CD4-positive, alpha-beta T cell treated with Interleukin-4 for 4 hours (primary cell): ENCODE measurements around the gene ACSL1.
A peak's percentile ranks its signal among the peaks of the same experiment; 100 is the strongest.

ENCODE experiments used
- DNase-seq: peaks from one replicate; pipeline ENCODE4 v3.0.0-alpha.2; 2020

ACSL1 gene

DNA sequence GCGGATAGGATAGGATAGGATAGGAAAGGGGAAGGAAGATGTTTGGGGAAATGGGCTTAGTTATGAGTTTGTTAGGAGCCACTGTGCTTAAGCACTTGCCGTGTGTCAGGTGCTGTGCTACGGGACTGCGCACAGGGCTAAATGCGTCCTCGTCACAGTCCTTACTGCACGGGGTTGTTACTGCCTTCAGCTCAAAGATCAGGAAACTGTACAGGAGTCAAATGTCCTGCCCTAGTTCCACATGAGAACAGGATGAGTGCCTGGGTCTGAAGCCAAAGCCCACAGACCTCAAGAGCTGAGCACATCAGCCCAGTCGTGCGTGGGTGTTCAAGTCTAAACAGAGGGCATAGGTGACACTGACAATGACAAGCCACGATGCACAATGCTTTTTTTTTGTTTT lies 15.0 kb downstream of the ACSL1 start:
- no peak for DNase-seq

DNA sequence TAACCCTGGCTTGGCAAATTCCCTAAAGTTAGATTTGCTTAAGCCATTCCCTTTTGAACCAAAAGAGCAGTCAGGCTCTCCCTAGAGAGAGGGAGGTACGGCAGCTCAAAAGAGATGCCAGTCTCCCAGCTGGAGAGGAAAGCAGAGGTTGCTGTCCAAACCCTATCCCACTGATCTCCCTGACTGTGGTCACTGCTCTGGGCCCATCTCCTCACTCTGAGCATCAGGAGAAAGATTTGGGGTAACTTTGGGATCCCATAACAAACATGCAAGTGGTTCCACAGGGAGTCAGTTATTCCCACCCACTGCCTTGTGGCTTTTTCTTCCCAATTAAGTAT lies 17.1 kb downstream of the ACSL1 start:
- no peak for DNase-seq

DNA sequence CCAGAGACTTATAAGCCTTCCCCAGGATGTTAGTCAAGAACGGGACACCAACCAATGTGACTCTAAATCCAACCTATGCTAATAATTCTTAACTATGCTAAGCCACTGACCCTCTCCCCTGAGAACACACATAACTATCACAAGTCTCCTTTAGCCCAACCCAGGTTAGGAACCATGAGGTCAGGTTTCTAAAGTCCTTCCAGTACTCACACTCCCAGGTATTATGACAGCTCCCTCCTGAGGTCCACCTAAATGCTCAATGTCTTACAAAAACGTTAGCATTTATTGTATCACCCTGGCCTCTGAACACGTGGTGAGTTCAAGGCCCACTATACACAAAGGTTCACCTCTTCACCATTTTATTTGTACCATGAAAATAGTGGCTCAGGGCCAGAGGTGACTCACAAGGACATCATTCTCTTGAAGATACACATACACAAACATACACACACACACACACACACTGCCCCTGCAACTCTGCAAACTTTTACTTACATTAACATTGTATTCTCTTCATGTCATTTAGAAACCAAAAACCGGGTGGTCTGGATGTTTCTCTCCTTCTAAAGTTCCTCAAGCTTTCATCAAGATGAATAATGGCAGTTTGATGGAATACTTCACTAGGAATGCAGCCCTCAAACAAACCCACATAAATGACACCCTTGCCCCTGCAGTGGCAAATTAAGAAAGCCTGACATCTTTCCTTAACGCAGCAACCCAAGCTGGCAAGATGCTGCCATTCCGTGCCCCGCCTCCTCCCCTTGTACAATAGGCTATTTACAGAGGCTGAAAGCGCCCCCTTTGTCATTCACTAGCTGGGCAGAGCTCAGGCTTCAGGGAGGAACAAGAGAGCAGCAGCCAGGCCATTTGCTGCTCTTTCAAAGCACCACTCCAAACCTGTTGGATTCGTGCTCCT lies 17.7 kb downstream of the ACSL1 start:
- no peak for DNase-seq

DNA sequence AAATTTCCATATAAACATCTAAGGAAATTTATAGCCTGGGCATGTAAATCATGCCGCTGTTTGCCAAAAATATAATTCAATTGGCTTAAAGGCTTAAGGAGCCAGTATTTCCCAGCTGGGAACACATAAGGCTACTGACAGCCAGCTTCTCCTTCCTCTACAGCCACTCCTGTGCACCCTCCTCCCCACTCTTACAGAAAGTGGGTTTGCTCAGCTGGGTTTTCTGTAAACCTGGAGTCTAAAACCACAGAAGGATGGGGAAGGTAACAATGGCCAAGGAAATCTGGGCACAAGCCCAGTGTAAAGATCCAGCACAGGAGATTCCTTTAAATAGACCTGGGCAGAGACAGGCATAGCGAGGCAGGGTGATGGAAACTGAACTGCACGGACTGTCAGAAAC lies 18.5 kb downstream of the ACSL1 start:
- no peak for DNase-seq

DNA sequence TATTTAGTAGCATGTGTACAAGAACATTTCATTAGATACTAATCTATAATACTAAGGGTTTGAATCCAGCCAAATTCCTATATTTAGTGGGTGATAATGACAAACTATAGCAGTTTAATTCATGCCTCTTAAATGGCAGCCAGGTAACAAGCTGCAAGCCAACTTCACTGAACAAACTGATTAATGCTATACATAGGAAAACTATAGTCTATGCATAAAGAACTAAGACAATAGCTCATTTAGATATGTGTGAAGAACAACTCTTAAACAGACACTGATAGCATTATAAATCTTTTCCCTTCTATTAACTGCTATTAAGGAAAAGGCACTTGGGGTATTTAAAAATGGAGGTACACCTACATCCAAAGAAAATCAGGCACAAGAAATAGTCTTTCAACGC lies 19.1 kb downstream of the ACSL1 start:
- DNase-seq: no peak

DNA sequence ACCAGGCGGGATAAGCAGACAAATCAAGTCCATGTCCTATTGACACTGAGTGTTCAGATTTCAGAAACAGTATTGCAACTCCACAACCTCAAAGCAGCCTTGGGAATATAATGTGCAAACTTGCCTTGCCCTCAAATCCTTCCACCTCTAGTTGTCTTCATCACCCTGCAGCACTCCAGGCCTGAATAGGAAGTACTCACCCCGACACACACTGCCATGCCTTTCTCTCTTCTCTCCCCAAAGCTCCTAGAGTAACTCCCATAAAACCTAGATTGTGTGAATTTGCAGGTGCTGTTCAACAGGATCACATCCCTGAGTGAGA lies 19.6 kb downstream of the ACSL1 start:
- no peak for DNase-seq

DNA sequence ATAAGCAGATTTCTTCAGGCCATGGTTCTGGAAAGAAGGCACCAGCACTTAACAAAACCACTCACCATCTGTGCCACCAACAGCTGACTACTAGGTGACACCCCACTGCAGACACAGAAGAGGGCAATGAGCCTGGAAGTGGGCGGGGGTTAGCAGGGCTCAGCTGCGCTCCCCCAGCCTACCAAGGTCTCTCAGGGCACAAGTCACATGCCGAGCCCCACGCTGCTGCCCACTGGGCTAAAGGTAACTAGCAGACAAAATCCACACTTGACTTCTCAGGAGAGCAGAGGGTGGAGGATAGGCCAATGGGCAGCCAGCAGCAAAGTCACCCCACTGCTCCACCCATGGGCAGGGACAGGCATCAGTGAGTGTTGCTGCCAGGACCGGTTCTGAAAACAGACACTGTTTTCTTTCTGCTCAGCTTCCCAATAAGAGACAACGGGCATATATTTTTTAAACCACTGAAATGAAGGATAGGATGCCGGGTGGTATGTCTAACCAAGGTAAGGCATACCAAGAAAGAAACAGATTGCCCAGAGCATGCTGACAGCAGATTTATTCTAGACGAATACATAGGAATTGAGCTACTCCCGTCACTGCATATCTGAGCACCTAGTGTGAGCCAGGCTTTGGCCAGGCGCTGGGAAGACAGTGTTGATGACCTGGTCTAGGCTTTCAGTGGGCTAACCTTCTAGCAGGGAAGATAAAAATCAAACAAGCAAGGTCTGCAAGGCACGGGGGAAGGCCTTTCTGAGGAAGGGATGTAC lies 20.1 kb downstream of the ACSL1 start:
- no peak for DNase-seq

DNA sequence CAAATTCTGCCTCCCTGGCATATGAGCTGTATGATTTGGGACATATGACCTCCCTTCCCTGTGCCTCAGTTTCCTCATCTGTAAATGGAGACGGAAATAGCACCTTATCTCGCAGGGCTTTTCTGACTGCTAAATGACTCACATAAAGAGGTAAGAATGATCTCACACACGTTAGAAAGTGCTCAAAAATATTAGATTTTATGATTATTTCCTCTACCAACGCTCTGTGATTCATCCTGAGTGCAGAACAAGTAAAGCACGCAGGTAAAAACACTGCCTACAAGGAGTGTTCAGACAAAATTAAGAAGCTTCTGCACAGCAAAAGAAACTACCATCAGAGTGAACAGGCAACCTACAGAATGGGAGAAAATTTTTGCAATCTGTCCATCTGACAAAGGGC lies 21.1 kb downstream of the ACSL1 start:
- DNase-seq: no peak

DNA sequence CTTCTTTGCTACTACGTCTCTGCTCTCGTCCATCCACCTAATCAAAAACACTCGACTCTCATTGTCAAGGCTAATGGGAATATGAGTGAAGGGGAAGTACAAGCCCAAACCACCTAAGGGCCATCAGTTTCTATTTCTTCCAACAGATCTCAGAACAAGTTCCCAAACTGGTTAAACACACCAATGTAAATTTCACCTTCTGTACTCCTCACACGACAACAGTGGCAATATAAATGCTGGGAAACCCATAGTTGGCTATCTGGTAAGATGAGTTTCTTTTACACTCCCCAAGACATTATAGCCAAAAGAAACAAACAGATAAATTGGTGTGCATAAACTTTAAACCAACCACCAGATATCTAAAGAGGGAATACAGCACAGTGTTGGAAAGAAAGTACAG lies 21.9 kb downstream of the ACSL1 start:
- DNase-seq: no peak

DNA sequence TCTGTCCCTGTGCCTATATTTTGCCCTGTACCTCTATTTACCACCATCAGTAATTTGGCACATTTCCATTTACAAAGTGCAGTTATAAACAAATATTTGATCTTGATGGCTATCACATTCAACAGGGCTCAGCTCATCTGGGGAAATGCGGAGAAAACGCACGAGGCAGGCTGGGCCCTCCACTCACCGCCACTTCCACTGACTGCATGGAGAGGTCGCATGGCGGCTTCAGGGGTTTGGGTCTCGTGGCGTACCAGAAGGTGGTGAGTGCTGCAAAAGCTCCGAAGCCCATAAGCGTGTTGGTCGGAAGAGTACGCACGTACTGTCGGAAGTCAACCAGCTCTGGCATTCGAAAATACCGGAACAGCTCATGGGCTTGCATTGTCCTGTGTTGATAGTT lies 22.6 kb downstream of the ACSL1 start:
- no peak for DNase-seq

DNA sequence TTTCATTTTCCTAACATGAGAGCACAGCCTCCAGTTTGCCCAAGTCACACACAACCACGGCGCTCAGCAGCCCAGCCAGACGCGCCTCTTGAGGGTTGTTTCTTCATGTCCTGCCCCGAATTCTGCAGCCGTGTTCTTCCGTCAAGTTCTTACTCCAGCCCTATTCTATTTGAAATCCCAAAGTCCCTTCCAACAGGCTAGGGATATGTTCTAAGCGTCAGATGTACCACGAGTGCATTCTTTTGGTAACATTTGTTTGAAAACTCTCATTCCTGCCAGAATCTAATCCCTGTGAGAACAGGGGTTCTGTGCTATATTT lies 23.1 kb downstream of the ACSL1 start:
- DNase-seq: no peak

DNA sequence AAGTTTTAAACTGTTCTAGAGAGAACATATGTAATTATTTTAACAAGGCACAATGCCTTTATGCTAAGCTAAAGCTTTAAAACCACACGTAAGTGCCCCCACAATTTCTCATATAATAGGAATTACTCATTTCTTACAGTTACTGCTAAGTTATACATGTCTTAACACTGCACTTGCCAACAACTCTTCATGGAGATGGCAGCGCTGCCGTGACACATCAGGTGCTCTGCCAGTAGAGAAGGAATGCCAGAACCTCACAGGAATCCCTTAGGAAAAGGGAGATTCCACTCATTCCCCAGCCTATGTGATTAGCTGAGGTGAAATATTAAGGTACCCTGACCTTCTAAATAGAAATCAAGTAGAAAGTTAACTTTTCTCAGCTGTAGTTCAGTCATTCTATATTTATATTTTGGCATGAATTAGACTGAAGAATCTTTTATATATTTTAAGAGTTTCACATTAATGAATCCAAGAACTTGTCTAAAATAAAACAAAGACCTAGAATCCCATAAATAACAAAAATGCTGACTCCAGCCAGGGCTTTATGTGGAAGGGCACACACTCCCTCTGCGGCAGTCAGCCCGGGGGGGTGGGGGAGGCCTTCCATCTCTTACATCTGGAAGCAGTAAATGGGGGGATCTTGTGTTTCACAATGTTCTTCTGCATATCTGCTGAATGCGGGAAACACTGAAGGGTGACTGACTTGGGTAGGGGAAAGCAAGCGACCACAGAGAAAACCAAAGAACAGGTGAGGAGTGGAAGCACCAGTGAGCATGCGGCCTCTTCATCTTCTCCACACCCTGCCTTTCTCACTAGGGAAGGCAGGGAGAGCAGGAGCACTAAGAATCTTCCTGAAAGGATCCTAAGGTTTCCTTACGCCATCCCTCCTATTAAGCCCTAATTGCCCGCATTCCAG lies 23.7 kb downstream of the ACSL1 start:
- DNase-seq: no peak

DNA sequence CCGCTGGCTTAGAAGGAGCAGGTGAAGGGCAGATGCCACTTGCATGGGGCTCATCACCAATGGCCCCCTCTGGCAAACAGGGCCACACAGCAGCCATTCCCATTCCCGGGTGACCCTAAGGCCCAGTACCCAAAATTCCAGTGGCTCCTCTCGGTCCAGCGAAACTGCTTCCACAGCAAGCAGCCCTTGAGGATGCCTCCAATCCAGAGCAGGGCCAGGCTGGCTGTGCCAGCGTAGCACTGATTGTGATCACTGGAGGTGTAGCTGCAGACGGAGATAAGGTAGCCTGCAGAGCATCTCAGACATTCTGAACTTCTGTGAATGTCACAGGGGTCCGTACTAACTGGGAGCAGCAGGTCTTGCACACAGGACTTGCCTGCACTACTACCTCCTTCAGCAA lies 27.3 kb downstream of the ACSL1 start:
- DNase-seq: no peak

DNA sequence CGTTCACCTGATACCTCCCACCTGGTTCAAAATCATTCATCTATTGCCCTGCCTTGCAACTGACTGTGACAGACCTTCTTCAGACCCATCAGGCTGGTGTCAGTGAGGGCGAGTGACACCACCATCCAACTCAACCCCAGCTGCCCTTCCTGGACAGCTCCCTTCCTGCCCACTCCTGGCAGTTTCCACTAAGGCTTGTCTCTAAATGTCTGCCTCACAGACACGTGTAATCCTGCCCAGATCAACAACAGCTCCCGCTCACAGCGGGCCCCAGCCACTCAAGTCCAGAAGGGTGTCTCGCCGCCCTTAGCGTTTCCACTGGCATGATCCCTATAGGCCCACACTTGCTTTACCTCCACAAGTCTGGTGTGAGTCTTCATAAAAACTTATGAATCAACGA lies 28.9 kb downstream of the ACSL1 start:
- no peak for DNase-seq

DNA sequence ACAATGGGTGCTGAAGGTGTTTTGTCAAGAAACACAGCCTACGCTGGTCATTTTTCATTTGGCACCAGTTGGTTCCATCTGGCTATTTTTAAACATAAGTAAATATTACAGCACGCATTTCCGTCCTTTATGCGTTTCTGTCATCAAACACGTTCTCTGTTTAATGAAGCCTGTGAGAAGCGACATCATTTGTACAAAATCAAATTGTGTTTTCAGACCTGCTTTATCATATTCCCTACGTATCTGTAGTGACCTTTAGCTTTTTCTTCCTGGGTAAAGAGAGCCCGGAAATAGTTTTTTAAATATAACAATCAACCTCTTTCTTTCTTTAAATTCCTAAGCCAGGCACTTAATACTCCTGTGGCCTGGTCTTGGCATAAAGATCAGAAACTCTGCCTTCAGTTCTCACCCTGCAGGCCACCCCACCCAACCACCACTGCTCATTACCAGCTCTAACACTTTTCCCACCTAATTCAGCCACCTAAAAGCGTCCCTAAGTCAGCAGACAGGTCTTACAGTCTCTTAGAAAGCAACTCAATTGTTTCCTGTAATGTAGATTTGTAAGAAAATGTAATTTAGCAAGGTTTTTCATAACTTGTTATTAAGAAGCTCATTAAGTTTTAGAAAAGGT lies 30.4 kb downstream of the ACSL1 start:
- no peak for DNase-seq

DNA sequence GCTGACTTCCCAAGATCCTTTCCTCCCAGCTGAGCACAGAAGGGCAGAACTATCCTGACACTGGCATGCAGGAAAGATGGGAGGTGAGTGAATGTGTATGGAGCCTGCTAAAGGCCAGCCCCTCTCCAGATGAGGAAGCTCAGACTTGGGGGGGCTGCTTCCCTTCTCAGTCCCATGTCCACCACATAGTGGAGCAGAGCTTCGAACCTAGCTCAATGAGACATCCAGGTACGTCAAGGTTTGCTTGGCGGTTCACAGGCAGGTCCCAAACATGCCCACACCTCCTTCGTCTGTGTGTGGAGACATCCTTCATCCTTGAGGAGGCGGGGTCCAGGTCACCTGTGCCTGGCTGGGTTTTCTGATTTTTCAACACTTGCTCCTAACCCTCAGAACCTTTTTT lies 31.3 kb downstream of the ACSL1 start:
- DNase-seq: no peak

DNA sequence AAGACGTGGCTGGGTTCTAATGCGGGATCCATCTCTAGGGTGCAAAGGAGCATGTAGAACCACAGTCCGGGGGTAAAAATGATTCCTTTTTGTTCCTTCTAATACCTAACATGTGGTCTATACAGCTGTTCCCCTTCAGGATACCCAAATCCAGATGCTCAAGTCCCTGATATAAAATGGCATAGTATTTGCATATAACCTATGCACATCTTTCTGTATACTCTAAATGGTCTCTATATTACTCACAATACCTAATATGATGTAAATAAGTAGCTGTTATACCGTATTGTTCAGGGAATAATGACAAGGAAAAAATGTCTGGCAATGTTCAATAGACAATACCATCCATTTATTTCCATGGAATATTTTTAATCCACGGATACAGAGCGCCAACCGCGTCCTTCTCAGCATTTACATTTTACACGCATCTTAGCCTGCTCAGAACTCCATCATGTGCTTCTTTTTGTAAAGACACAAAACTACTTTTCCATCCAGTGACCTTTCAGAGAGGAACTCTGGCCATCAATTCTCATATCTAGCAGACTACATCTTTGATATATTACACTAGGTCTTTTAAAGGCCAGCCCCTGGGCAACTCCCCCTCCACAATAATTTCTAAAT lies 31.9 kb downstream of the ACSL1 start:
- DNase-seq: no peak

DNA sequence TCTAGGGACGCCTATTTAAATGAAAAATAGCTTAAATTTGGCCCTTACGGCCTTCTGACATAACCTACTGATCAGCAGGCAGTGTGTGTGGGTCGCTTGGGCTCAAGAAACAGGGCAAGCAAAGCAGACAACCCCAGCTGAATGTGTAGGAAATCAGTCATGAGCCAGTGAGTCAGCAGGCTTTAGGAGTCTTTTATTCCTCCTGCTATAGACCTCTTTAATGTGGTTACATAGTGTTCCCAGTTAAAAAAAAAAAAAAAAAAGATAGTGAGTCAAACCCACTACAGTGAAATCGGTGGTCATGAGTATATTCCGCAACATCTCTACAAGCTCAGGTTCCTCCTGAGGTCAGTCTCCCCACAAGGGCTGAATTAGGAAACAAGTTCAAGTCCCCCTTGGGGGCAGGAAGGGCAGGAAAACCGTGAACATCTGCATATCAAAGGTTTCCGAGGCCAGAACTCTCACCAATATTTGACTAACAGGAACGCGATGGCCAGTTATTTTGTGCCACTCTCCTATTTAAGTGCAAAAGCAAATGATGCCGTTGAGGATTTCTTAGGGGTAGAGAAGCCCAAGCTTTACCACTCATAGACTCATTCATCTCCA lies 32.7 kb downstream of the ACSL1 start:
- peak; percentile 63 for DNase-seq

DNA sequence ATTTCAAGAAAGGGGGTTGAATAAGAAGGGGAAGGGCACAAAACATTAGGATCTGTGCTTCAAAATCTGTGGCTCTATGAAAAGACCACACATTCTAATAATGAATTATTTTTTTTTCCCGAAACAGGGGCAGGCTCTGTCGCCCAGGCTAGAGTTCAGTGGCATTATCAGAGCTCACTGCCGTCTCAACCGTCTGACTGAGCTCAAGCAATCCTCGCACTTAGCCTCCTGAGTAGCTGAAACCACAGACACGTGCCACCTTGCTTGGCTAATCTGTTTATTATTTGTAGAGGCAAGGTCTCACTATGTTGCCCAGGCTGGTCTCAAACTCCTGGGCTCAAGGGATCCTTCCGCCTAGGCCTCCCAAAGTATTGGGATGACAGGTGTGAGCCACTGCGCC lies 33.4 kb downstream of the ACSL1 start:
- DNase-seq: no peak

DNA sequence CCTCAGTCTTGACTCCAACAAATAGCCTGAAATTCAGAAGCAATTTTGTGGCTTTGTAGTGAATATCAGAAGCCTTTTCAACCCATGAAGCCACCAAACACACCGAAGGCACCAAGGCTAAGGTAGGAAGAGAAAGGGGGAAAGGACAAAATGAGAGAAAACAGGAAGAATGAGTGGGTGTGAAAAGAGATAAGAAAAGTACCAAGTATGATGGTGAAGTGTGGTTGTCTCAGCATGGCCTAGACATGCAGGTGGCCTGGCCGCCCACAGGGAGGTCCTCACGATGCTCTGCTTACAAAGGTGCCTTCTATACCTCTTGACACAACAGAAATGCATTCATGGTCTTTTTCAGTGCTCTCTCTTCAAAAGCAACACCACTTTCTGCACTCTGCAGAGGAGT lies 34.9 kb downstream of the ACSL1 start:
- DNase-seq: no peak

DNA sequence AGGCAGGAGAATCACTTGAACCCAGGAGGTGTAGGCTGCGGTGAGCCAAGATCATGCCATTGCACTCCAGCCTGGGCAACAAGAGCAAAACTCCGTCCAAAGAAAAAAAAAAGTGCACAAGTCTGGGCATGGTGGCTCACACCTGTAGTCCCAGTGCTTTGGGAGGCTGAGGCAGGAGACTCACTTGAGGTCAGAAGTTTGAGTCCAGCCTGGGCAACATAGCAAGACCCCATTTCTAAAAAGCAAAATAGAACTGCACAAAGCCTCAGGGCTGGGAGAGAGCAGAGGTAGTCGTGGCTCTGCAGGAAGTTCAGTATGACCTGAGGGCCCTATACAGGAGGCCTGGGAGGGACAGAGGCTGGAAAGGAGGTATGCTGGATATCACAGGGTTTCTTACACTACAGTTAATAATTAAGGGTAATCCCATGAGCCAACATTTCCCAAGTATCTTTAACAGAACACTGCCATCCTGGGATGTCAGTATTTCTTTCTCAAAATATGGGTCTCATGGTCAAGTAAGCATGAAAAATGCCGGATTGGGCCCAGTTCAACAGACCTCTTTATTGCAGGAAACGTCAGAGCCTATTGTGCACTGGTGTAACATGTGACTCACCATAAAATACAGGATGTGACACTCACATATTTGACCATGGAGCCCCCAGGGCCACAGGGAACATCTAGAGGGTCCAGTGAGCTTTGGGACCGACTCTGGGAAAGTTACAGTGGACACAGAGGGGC lies 37.8 kb downstream of the ACSL1 start:
- DNase-seq: no peak

DNA sequence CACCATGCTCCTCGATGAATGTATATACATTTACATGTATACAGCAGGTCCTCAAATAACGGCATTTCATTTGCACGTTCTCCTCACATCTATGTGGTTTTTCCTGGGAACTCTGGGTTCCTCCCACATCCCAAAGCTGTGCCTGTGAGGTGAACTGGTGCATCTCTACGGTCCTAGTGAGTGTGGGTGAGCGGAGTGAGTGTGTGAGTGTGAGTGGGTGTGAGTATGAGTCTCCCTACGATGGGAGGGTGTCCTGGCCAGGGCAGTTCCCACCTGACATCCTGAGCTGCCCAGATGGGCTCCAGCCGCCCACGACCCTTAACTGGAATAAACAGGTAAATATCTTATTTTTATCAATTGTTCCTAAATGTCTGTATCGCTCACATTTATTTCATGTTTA lies 40.0 kb downstream of the ACSL1 start:
- no peak for DNase-seq
